ENCODE results near the gene REG4.

DNA sequence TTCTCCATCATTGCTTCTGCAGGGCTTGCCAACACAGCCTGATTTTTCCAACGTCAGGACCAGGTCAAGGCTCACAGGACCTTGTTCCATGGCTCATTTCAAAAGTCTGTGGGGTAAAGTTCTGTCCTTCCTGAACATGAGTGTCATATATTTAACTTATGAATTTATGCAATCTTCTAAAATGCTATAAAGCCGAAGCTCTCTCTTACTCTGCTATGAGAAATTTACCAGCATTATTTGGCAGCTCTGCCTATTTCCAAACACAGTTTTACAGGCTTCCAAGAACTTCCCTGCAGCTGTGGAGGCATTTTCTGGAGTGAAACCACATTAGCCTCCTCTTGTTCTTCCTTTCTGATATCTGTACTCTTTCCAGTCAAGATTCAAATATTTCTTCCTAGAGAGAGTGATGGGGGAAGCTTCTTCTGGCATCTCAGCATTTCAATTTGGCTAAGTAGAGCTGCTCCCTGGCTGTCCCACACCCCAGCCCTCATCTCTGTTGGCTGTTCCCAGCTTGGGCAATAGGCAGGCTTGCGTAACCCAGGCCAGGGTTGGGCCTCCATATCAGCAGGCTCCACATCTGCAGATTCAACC, 27.0 kb downstream of the REG4 start:
- no peak for TF ChIP-seq EZH2phosphoT487 (IDR thresholded peaks at IDR 0.05; ENCODE audit: borderline replicate concordance, low read length)
- TF ChIP-seq, protein P1, sequence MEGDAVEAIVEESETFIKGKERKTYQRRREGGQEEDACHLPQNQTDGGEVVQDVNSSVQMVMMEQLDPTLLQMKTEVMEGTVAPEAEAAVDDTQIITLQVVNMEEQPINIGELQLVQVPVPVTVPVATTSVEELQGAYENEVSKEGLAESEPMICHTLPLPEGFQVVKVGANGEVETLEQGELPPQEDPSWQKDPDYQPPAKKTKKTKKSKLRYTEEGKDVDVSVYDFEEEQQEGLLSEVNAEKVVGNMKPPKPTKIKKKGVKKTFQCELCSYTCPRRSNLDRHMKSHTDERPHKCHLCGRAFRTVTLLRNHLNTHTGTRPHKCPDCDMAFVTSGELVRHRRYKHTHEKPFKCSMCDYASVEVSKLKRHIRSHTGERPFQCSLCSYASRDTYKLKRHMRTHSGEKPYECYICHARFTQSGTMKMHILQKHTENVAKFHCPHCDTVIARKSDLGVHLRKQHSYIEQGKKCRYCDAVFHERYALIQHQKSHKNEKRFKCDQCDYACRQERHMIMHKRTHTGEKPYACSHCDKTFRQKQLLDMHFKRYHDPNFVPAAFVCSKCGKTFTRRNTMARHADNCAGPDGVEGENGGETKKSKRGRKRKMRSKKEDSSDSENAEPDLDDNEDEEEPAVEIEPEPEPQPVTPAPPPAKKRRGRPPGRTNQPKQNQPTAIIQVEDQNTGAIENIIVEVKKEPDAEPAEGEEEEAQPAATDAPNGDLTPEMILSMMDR (IDR thresholded peaks at IDR 0.05; ENCODE audit: low read depth, low read length, poor library complexity, severe bottlenecking): no peak
